ENCODE data around the gene SGO1.

DNA sequence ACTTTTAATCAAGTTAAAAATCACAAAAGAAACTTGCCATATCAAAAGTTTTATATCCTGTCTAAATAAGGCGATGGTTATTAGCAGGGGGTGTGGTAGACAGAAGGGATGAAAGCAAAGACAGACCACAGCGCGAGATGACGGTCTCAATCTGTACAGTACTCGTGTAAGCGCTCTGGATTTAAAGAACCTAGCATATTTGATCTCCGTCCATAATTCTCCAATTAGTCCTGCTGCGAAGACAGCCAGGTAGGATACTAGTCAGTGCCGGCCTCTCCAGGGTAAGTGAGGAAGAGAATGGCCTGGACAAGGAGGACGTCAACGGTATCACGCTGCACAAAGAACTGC lies 701 bp downstream of the SGO1 start:
- no peak for TF ChIP-seq EZH2phosphoT487 (IDR thresholded peaks at IDR 0.05; ENCODE audit: low read length)
- TF ChIP-seq, protein P1, sequence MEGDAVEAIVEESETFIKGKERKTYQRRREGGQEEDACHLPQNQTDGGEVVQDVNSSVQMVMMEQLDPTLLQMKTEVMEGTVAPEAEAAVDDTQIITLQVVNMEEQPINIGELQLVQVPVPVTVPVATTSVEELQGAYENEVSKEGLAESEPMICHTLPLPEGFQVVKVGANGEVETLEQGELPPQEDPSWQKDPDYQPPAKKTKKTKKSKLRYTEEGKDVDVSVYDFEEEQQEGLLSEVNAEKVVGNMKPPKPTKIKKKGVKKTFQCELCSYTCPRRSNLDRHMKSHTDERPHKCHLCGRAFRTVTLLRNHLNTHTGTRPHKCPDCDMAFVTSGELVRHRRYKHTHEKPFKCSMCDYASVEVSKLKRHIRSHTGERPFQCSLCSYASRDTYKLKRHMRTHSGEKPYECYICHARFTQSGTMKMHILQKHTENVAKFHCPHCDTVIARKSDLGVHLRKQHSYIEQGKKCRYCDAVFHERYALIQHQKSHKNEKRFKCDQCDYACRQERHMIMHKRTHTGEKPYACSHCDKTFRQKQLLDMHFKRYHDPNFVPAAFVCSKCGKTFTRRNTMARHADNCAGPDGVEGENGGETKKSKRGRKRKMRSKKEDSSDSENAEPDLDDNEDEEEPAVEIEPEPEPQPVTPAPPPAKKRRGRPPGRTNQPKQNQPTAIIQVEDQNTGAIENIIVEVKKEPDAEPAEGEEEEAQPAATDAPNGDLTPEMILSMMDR (IDR thresholded peaks at IDR 0.05; ENCODE audit: low read length): no peak
- TF ChIP-seq EZH2 (optimal IDR thresholded peaks at IDR 0.05; ENCODE audit: low read depth, low read length): no peak
